Frontal cortex (tissue), 4 donors: Measurements from ENCODE around the gene APEH. TPM values are rescaled to one million over a fixed set of nuclear protein-coding genes. Genes with fewer than 3 reads are reported as not detected.
"Not testable (repeated sequence)": the region's sequence is repeated elsewhere in the genome, so short reads cannot be mapped to it uniquely, and the experiment has no call there.

Source experiments
- DNase-seq, 2 donors: peaks; one replicate each; pipeline ENCODE4 v3.0.0; 2012; ENCODE audit warnings: low spot score in 2 of 2
- FAIRE-seq: peaks from 2 replicates; lab custom pipeline; 2012; peaks lifted over from hg19 to GRCh38; lab: Jason Lieb, UNC
- total RNA-seq: library from RNA; depleted of rRNA; stranded (reverse); fragments of >200 nt; gene quantifications from one replicate; pipeline ENCODE4 v1.2.3, GENCODE V29; 2014
- donor health status: control.
- donor health status: control.
- donor health status: control.

APEH gene
- total RNA-seq, 1 donor from 2014 or later, result 66.0 TPM

DNA sequence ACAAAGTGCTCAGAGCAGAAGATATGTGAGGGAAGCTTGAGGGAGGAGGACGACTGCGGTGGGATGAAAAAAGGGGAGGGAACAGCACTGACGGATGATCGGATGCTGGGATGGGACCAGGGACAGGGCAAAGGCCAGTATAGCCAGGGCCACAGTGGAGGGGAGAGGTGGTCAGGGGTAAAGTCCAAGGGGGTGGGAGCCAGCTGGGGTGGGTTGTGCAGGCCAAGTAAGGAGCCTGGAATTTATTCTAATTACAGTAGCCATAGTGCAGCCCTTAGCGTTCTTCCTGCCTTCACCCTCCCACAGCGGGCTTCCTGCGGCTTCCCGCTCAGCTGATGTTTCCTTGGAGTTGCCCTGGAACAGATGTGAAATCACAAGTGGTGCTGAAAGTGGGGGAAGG lies 7.6 kb upstream of the APEH start:
- DNase-seq (no peak), FAIRE-seq (no peak)

DNA sequence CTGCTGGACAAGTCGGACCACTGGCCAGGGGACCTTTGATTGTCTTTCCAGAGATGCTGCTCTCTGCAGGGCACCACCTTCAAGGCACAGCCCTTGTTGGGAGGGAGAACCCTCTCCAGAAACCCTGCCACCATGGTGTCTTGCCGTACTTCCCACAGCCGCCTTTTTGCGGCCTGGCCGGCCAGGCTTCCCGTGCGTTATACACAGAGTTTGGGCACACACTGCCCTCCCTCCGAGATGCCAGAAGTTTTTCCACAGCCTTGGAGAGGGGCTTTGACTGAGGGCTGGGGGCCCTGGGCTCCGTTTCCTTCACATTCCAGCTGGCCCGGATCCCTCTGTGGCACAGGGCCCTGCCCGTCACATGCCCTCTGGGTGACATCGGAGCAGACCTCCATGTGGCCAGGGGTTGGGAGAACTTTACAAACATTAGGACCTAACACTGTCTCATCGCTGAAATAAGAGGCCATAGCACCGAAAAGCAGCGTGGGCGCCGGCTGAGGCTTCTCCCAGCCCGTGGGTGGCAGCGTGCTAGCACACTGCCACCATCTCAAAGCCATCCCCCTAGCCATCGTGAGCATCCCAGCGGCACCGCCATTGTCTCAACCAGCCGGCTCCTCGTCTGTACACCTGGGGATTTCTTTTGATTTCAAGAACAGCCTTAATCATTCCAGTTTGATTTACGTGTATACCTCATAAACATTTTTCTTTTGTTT lies 6.3 kb upstream of the APEH start:
- DNase-seq (no peak), FAIRE-seq (no peak)

DNA sequence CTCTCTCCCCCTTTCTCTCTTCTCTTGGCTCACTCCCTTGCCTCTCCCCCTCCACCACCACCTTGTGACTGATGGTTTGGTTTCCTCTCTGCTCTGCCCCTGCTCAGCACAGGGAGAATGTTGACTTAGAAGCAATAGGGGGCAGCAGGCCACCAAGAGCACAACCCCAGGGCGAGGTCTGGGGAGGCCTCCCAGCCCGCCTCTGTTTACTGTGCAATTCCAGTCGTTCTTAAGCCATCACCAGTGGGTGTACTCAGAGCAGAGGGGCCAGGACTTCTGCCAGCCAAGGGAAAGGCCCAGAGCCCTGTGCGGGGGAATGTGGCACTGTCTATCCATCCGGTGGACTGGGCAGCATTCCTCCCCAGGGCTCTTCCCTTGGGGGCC lies 5.7 kb upstream of the APEH start:
- FAIRE-seq, result no peak
- no peak for DNase-seq

DNA sequence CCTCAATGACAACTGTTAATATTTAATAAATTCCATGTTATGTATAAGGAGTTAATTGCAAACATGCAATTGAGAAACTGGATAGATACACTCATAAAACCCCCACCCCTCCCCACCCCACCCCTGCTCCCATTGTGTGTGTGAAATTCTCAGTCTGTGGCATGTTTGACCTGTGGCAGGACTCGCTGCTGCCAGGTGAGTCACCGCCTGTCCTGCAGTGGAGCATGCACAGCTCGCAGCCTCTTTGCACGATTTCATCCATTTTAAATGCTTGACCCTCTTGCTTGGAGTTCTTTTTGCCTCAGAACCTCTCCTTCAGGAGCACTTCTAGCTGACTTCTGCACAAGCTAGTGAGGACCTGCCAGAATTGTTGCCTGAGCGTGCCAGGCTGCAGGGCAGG lies 5.3 kb upstream of the APEH start:
- no peak for FAIRE-seq
- DNase-seq, result no peak

DNA sequence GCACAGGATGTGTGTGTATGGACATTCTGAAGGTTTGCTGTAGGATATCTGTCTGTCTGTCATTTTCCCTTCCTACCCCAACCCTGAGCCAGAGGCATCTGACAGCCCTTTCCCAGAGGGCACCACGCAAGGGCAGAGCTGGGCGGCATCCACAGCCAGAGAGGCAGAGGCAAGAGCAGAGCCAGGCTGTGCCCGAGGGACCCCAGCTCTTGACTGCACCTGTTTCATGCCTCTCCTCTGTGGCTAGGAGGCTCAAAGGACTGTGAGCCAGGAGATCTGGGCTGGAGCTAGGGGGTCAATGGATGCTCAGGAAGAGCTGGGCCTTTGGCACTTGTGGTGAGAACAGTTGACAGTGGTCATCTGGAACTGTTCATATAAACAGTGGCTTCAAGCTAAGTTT lies 4.8 kb upstream of the APEH start:
- DNase-seq, result no peak
- no peak for FAIRE-seq

DNA sequence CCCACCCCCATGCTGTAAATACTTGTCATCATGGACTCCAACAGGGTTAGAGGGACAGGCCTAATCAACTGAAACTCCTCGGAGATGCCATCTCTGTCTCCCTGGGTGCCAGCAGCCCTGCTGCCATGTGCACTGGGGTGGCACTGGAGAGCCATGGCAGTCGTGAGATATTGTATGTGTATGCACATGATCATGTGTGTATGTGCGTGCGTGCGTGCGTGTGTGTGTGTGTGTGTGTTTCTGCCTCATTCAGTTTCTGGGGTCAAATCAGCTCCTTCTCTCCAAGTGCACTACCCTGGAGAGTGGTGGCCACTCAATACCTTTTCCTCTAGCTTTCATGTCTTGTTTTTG lies 3.2 kb upstream of the APEH start:
- DNase-seq, result no peak
- no peak for FAIRE-seq

DNA sequence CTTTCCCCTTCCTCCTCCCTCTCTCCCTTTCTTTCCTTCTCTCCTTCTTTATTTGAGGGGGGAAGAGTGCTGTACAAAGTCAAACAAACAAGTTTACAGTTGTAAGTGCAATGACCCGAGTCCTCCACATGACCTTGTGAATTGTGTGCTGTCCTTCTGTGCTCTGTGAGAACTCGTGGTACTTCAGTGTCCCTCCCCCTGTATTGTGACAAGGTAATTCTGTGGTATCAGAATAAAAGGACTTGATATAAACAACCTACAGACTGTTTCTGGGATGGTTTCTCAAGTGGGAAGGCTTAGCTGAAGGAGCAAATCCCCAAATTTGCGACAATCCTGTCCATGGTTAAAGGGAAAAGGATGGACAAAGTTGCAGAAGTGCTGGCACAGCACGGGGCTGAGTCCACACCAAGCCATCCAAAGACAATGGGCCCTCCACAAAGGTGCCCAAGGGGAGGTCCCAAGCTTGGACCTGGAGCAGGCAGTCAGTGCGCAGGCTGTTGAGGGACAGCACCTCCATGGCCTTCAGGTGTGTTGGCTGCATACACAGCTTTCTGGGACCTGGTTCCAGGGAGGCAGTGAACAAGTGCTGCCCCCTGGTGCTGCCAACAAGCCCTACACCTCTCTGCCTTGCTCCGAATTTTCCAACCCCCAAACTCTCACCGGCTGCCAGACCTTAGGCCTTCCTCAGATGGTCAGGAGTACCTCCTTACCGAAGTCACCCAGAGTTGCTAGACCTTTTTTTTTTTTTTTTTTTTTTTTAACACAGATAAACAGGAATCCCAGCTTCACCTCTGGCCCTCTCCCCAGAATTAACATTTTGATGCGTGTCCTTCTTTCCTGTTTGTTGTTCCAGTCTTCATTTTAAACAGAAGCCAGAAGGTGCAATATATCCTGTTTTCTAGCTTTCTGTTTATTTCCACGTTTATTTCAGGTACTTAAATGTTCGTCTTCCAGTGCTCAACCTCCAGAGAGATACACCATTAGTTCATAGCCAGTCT lies 2.6 kb upstream of the APEH start:
- DNase-seq (peak; percentile 69 to 77), FAIRE-seq (no peak)

DNA sequence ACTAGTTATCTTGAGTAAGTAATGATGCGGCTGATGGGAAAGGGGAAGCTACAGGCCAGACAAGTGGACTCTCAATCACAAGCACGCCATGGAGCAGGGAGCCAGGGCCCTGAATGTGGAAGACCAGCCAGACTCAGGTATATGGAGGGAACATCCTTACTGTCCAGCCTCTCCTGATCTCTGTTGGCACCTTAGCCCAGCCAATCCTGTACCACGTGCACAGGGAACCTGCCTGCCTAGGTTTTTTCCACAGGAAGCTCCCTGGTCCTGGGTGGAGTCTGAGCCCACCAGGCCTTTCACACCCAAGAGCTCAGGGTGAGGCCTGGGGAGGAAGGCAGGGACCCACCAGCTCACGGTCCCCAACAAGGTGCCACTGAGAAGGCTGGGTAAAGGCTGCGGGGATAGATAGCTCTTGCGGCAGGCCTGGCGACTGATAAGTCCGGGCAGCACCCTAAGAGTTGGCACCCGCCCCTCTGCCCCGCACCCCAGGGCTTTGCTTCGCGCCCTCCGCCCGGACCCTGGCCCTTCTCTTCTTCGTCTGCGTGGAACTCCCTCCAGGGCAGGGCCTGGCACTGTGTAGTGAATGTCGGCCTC lies 933 bp upstream of the APEH start:
- DNase-seq (no peak), FAIRE-seq (no peak)

DNA sequence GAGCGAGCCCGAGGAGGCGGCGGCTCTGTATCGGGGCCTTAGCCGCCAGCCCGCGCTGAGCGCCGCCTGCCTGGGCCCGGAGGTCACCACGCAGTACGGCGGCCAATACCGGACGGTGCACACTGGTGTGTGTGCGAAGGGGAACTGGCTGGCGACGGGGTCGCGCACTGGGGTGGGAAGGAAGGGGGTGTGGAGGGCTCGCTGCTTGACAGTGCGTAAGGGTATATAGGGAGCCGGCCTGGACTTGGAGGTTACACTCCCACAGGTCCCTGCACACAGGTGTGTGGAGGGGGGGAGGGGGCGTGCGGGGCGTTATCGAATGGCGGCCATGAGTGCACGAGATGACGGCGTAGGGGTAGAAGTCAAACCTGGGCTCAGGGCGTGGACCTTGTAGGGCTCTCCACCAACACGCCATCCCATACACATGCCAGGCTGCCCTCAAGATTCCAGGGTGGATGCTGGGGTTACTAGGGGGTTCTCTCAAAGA lies 389 bp downstream of the APEH start:
- DNase-seq, result no peak

DNA sequence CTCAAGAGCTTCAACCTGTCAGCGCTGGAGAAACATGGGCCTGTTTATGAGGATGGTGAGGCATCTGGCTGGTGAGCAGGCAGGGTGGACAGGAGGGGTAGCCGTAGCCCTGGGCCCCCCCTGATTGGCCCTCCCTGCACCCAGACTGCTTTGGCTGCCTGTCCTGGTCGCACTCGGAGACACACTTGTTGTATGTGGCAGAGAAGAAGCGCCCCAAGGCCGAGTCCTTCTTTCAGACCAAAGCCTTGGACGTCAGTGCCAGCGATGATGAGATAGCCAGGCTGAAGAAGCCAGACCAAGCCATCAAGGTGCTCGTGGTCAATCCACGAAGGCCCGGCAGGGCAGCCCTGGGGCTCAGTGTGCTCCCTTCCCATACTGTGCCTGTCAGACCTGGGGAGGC lies 1.8 kb downstream of the APEH start:
- FAIRE-seq (no peak), DNase-seq (no peak)

More for the DNA sequence above, 389 bp downstream of the APEH start:
- no peak for FAIRE-seq

DNA sequence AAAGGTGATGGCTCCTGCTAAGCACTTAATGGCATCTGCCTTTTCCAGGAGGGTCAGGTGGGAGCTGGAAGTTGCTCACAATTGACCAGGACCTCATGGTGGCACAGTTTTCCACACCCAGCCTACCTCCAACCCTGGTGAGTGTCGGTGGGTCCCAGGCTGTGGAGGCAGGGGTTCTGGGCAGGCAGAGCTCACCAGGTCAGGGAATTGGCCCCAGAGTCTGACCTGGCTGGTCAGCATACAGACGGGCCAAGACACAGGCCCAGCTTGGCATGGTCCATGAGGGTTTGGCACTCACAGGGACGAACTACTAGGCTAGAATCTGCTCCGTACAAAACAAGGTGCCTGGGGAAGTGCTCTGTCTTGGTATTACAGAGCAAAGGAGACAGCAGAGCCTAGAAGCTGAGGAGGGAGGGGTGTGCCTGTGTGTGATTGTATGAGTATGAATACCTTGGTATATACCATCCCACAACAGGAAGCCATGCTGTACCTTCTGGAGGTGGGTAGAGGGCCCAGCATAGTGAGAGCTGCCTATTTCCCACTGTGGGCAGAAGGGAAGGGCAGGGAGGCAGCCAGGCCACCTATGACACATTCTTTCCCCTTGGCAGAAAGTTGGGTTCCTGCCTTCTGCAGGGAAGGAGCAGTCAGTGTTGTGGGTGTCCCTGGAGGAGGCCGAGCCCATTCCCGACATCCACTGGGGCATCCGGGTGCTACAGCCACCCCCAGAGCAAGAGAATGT lies 6.5 kb downstream of the APEH start:
- FAIRE-seq, result no peak
- DNase-seq, result no peak

DNA sequence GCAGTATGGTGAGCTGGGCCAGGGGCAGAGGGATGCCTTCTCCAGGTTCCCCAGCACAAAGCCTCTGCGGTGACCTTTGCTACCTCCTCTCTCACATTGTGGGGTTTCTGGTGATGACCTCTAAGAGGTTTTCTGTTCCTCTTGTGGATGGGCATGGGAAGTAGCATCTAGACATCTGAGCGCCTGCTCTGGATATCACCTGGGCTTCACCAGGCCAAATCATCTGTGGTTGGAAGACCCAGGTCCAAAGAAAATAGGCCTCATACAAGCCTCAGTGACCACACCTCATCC lies 7.0 kb downstream of the APEH start:
- no peak for FAIRE-seq
- DNase-seq, result no peak

DNA sequence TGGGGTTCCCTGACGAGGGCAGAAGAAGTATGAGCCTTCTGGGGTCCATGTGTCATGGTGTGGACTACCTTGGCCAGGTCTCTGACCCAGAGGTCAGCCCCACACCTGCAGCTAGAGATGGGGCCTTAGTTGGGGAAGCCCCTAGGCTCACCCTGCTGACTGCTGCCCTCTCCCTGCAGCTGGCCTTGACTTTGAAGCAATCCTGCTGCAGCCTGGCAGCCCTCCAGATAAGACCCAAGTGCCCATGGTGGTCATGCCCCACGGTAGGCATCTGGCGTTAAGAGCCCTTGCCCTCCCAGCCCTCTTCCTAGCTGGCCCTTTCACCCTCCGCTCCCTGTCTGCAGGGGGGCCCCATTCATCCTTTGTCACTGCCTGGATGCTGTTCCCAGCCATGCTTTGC lies 7.4 kb downstream of the APEH start:
- no peak for DNase-seq
- FAIRE-seq, result no peak

DNA sequence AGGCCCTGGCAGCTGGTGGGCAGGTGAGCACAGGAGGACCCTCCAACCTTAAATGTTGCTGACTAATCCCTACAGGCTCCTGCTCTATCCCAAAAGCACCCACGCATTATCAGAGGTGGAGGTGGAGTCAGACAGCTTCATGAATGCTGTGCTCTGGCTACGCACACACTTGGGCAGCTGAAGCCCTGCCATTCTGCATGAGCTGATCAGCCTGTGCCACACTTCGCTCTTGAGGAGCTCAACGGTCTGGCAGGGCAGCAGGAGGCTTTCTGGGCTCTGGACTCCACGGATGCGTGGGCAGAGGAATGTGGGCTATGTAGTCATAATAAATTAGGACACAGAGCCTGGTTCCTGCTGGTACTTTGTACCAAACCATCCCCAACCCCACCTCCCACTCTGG lies 9.0 kb downstream of the APEH start:
- DNase-seq, result no peak
- FAIRE-seq, result no peak

DNA sequence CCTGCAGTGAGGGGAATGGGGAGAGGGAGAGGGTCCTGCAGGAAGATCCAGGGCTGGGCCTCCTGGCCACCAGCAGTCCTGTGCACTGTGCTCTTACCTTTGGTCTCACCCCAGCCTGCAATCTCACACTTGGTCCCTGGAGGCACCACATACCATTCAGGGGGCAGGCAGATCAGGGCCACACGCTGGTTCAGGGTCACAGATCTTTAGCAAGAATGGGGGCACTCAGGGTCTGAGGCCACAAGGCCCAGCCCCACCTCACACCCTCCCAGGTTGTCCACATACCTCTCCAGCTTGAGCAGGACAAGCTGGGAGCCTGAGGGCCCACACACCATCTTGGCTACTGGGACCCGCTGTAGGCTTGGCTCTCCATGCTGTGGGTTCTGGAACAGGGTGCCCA lies 10.3 kb downstream of the APEH start:
- not testable (repeated sequence) for DNase-seq, FAIRE-seq

DNA sequence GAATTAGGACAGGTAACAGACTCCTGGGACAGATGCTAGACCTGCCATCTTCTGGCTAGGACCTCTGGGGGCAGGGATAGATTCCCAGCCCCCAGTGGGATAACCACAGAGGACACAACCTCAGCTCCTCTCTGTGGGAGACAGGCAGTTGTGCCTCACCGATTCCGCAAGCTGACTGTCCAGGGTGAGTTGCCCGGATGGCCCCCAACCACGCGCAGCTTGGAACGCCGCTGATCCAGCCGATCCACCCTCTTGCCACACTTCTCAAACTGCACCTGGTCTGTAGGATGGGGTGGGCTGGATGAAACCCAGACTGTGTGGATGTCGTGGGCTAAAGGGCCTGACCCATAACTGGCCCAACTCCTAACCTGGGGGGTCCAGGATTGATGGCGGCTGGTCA lies 11.0 kb downstream of the APEH start:
- FAIRE-seq, DNase-seq: not testable (repeated sequence)

DNA sequence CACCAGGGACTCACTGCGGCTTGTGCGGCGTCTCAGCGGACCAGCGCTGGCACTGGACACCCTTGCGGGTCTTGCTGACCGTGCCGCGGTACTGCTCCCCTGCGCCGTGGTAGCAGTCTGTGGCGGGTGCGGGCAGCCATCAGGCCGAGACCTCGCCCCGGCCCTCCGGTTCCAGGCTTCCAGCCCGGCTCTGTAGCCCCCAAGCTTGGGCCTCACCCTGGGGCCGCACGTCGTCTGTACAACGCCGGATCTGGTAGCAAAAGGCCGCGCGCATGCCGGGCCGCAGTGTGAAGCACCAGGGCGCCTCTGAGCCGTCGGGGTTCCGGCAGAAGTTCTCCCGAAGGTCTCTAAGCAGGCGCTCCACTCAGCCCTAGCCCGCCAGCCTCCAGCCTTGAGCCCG lies 11.7 kb downstream of the APEH start:
- not testable (repeated sequence) for DNase-seq, FAIRE-seq

DNA sequence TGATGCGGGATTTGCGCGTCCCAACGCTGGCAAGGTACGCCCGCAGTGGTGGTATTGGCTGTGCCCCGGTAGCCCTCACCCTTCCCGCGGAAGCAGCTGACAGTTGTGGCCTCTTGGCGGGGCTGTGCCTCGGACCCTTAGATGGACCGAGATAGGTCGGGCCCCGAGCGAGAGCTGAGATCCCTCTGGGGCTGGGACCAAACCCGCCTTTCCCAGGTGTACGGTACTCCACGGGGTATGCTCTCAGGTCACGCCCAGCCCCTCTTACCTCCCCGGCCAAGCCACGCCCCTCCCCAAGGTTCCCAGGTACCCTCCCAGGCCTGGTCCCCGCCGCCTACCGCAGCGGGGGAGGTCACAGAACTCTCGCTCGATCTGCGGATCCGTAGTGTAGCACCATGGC lies 12.2 kb downstream of the APEH start:
- not testable (repeated sequence) for FAIRE-seq, DNase-seq

DNA sequence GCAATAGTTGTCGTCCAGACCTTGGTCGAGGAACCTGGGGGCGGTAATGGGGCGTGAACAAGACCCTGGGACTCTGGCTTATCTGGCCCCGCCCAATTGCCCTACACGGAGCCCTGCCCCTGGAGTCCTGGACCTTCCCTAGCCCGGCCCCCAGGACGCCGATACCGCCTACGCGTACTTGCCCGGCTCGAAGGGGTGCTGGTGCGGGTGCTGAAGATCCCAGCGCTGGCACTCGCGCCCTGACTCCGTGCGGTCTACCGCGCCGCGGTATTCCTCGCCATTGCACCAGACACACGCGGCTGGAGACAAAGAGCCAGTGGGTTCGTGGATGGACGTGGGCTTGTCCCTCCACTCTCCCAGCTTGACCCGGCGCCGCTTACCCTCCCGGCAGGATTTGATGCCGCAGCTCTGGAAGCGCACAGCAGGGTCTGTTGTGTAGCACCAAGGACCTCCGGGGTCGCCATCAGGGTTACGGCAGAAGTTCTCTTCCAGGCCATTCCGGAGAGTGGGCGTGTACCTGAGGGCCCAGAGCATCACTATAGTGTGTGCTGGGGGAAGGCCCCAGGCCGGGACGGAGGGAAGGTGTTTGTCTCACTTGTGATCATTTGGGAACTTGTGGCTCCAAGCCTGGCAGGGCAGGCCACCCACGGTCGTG lies 12.7 kb downstream of the APEH start:
- not testable (repeated sequence) for FAIRE-seq, DNase-seq

DNA sequence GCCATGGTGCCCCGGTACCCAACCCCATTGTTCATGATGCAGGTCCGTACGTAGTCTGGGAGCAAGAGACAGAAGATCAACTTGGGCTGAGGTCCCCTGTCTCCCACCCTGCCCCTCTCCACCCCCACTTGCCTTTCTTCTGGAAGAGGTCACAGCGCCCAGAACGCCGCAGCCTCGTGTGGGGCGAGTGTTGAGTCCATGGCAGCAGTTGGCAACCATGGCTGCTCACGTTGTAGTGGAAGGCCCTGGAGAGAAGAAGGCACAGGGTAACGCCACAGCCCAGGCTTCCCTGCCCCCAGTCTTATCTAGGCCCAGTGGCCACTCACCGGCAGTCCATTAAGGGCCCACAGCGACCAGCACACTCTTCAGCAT lies 13.3 kb downstream of the APEH start:
- not testable (repeated sequence) for FAIRE-seq, DNase-seq
